ENCODE measurements around the gene PRKD1. TPM values are rescaled to one million over a fixed set of nuclear protein-coding genes. Genes with fewer than 3 reads are reported as not detected.

The PRKD1 gene
- total RNA-seq, 1 experiment from 2014 or later: 1.2 TPM

DNA sequence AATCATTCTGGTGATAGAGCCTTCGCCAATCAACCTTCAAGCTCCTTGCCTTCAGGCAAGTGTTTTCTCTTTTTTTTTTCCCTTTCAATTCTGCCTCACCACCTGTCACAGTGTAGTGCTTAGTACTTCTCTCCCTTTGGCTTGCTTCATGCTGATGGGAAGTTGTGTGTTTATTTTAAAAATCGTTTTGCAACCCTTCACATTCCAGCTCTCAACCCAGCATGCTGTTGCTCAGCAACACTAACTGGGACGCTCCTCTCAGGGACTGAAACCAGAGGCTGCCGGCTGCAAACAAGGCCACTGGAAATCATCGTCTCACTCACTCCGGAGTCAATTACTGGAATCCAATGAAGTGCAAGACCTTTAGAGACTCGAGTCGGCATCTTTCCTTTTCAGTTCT, 342.7 kb downstream of the PRKD1 start:
- Histone ChIP-seq H3K27me3 (ENCODE audit: low read length) (peaks cover 32% of the 10 kb centered on the region), H3K9me2 (replicated peaks; ENCODE audit: low read length) (no peaks in the 10 kb centered on the region), H3K9ac (ENCODE audit: low read length) (no peak overlapping the region), H3K9me3 (ENCODE audit: low read length) (no peaks in the 10 kb centered on the region; the same call in 1 of the 2 replicates), H4K20me1 (ENCODE audit: low read length) (no peaks in the 10 kb centered on the region), H3K4me2 (ENCODE audit: low read length) (no peak overlapping the region), H3K4me3 (ENCODE audit: low read length) (no peak overlapping the region), H2AFZ (ENCODE audit: low read length) (no peak overlapping the region), H3K36me3 (ENCODE audit: low read depth, low read length) (no peaks in the 10 kb centered on the region), H3K4me1 (ENCODE audit: insufficient read depth, low read length) (no peaks in the 10 kb centered on the region), H3K27ac (ENCODE audit: low read length) (no peak overlapping the region), H3F3A (ENCODE audit: low read length, unreplicated experiment) (no peaks in the 10 kb centered on the region), H3K79me2 (ENCODE audit: low read length) (no peaks in the 10 kb centered on the region)
- ATAC-seq (no peak), DNase-seq (peak; percentile 2)
- ChIA-PET POLR2A (ENCODE audit: unreplicated experiment) (no interaction called here), CTCF (no interaction called here)
- BruUV-seq (replicated peaks): no TSS peak
- intact Hi-C loops (cut with micrococcal nuclease): no loop called here
- TF ChIP-seq EZH2phosphoT487 (IDR thresholded peaks at IDR 0.05; ENCODE audit: borderline replicate concordance, low read length) (no peak), CTCF (conservative IDR thresholded peaks at IDR 0.05; ENCODE audit: low read depth, low read length) (no peak), EZH2 (IDR thresholded peaks at IDR 0.05; ENCODE audit: low read length, unreplicated experiment) (no peak)

DNA sequence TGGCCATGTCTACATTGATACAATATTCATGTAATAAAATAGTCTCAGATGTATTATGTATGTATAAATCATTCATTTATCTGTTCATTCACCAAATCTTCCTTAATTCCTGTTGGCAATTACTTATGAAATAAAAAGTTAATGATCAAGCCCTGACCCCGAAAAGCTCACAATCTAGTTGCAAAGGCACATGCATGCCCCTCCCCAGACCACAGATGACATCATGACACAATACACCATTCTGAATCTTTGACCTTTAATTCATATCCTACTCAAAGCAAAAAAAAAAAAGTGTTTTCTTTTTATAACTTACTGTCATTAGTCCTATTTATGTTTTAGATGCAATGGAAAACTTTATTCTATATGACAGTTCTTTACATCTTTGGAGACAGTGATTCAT, 346.9 kb downstream of the PRKD1 start:
- no peak overlapping the region for H3K4me2 ChIP-seq (ENCODE audit: low read length)
- DNase-seq: no peak
- POLR2A ChIA-PET (ENCODE audit: unreplicated experiment): interaction anchor here (0.6 kb wide), 1 partner anchor 633 kb away, joined by 3 read pairs; no protein-coding TSS in a partner anchor

More for the DNA sequence above, 346.9 kb downstream of the PRKD1 start:
- Histone ChIP-seq H3F3A (ENCODE audit: low read length, unreplicated experiment) (no peaks in the 10 kb centered on the region), H3K79me2 (ENCODE audit: low read length) (no peaks in the 10 kb centered on the region), H3K9me3 (ENCODE audit: low read length) (no peaks in the 10 kb centered on the region; the same call in 1 of the 2 replicates), H4K20me1 (ENCODE audit: low read length) (no peaks in the 10 kb centered on the region), H3K4me1 (ENCODE audit: insufficient read depth, low read length) (no peaks in the 10 kb centered on the region), H3K4me3 (ENCODE audit: low read length) (no peak overlapping the region), H3K9ac (ENCODE audit: low read length) (no peak overlapping the region), H2AFZ (ENCODE audit: low read length) (no peak overlapping the region), H3K27ac (ENCODE audit: low read length) (no peak overlapping the region), H3K9me2 (replicated peaks; ENCODE audit: low read length) (no peaks in the 10 kb centered on the region), H3K36me3 (ENCODE audit: low read depth, low read length) (no peaks in the 10 kb centered on the region), H3K27me3 (ENCODE audit: low read length) (peaks cover 31% of the 10 kb centered on the region)
- no peak for ATAC-seq
- CTCF ChIA-PET: no interaction called here
- no TSS peak for BruUV-seq (replicated peaks)
- intact Hi-C loops (cut with micrococcal nuclease): no loop called here
- TF ChIP-seq EZH2 (IDR thresholded peaks at IDR 0.05; ENCODE audit: low read length, unreplicated experiment): no peak
- TF ChIP-seq CTCF (conservative IDR thresholded peaks at IDR 0.05; ENCODE audit: low read depth, low read length): no peak
- no peak for TF ChIP-seq EZH2phosphoT487 (IDR thresholded peaks at IDR 0.05; ENCODE audit: borderline replicate concordance, low read length)
